Stimulated activated CD4-positive, alpha-beta T cell treated with anti-CD3 and anti-CD28 coated beads, TNF-alpha, amount 100 ng/mL, for 48 hours (primary cell): ENCODE measurements around the gene NUP62.
A peak's percentile ranks its signal among the peaks of the same experiment; 100 is the strongest.

Experiments
- DNase-seq, 3 donors: peaks; one replicate each; pipeline ENCODE4 v3.0.0-alpha.2; 2020; ENCODE audit warnings: low read depth in 3 of 3

Gene NUP62

DNA sequence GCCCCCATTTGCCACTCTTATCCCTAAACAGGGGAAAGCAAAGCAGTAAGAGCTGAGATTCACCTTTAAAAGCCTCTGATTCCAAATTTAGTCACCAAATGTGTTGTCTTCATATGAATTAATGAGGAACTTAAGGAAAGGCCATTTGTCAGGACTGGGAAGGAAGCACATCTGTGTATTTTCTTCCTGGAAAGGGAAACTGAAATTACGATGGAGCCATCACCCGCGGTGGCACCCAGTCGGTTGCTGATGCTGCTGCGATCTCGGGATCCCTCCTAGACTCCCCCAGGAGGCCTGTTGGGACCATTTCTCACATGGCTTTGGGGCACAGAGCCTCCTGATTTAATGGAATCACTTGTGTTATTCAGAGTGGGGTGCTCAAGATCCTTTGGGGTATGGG is 25.2 kb downstream of the NUP62 start:
- no peak for DNase-seq

GRCh38 chr19:49896863-49897621 is 32.3 kb downstream of the NUP62 start, which contains the start of gene IL4I1:
TSS of gene IL4I1 (minus strand) at chr19:49896887. CDS start at chr19:49896160, 727 bp downstream.
- DNase-seq, result peak in 2 of 3 donors; percentile 36 to 55

GRCh38 chr19:49895566-49896297 is 33.6 kb downstream of the NUP62 start:
- DNase-seq, result no peak

DNA sequence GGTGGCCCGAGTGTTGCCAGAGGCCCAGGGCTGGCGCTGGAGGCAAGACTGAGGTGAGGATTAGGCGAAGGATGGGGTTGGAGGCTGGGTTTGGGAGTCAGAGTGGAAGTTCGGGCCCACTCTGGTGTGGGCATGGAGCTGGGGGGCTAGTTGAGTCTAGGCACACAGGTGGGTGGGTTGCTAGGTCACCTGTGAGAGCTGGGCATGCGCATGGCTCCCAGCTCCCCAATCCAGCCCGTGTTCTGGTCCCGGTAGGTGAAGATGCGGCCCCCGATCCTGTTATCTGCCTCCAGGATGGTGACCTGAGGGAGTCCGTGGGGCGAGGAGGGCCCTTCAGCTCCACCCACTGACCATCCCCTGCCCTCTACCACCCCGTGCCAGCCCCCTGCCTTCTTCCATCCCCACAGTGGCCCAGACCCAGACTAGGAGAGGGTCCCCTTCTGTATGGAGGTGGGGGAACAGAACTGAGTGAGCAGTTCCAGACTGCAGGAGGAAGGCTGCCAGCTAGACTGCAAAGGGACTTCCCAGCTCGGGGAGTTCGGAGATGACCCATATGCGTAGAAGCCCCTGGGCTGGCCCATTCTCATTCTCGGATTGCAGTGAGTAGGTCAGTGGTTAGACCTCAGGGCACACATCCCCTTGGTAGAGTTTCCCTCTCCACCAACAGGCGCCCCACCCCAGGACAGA is 34.3 kb downstream of the NUP62 start:
- peak in 2 of 3 donors; percentile 25 to 29 for DNase-seq

DNA sequence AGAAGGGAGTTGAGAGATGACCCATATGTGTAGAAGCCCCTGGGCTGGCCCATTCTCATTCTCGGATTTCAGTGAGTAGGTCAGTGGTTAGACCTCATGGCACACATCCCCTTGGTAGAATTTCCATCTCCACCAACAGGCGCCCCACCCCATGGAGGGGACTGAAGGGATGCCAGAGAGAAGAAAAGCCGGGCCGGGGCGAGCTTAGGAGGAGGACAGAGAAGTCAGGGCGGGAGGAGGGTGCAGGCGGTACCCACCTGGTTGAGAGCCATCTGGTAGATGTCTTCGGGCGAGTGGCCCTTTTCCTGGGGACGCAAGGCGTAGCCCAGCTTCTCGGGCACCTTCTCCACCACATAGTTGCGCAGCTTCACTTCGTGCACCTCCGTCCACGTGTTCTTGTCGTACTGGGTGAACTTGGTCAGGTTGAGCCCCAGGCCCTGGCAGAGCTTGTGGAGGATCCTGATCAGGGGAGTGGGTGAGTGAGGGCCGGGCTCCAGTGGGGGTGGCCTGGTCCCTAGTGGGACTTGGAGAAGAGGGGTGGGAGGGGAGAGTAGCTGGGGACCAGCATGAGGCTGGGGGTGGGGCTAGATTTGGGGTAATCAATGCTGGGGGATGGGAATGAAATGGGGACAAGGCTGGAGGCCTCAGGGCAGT is 35.2 kb downstream of the NUP62 start:
- DNase-seq, result no peak

- no peak for DNase-seq
Measured at GRCh38 chr19:49892716-49893115, 36.6 kb downstream of the NUP62 start.

DNA sequence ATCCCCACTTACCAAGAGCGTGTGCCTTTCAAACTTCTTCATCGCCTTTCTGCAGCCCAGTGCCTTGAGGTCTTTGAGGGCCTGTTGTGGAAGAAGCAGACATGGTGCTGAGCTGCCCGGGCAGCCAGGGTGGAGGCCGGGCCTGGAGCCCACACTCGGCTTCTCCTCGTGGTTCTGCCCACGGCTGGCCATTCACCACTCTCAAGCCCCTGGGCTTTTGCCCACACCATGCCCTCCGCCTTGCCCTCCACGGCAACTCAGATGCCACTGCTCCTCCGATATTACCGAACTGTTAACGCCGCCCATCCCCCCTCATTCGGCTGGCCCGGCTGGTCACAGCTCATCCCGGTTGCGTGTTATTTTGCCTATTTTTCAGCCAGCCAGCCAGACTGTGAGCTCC is 37.9 kb downstream of the NUP62 start:
- no peak for DNase-seq

- DNase-seq, result peak; percentile 28 to 64 (median 50)
Measured at GRCh38 chr19:49890349-49891311, 38.7 kb downstream of the NUP62 start.

DNA sequence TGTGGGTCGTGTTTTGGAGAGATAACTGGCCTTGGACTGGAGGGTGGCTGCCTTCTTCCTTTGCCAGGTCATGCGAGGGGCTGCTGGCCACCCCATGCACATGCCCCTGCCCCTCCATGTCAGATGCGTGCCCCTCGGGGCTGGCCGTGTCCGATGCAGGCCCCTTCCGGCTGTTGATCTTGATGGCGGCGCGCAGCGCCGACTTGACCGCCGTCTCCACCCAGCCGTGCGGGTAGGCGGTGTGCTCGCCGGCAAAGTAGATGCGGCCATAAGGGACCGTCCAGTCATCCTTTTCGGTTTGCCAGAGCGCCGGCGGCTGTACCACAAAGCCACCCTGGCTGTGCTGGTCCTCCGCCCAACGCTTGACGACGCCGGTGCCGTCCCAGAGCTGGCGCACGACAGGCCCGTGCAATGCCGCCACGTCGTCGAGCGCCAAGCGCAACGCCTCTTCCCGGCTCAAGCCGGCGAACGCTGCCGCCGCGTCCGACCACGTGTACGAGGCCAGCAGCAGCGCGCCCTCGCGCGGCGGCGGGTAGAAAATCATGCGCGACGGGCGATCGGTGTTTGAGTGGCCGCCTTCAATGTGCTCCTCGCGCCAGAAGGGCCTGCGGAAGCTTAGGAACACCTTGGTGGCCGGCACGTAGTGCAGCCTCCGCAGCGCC is 39.5 kb downstream of the NUP62 start:
- DNase-seq, result peak; percentile 61 to 69 (median 62)

DNA sequence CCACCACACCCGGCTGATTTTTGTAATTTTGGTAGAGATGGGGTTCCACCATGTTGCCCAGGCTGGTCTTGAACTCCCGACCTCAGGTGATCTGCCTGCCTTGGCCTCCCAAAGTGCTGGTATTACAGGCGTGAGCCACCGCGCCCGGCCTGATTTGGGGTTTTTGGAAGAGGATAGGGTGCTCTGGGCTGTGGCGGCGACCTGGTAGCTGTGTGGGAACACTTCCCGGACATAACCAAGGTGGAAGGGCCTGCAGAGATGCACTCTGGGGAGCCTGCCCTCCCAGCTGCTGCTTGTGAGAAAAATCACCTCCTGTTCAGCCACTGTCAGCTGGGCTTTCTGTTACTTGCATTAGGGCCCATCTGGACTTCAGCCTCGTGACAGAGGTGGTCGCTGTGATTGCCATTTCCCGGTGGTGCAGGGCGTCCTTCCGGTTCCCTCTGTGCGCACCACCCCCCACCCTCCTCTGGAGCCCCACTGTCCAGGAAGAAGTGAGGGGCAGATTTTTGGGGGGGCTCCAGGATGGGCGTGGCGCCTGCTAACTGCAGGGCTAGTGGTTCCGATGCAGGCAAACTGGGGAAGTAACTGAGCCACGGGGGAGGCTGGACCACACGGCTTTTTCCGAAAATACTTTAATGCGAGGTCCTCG is 40.1 kb downstream of the NUP62 start:
- no peak for DNase-seq

- DNase-seq, result no peak
Measured at GRCh38 chr19:49888510-49888824, 40.8 kb downstream of the NUP62 start.

DNA sequence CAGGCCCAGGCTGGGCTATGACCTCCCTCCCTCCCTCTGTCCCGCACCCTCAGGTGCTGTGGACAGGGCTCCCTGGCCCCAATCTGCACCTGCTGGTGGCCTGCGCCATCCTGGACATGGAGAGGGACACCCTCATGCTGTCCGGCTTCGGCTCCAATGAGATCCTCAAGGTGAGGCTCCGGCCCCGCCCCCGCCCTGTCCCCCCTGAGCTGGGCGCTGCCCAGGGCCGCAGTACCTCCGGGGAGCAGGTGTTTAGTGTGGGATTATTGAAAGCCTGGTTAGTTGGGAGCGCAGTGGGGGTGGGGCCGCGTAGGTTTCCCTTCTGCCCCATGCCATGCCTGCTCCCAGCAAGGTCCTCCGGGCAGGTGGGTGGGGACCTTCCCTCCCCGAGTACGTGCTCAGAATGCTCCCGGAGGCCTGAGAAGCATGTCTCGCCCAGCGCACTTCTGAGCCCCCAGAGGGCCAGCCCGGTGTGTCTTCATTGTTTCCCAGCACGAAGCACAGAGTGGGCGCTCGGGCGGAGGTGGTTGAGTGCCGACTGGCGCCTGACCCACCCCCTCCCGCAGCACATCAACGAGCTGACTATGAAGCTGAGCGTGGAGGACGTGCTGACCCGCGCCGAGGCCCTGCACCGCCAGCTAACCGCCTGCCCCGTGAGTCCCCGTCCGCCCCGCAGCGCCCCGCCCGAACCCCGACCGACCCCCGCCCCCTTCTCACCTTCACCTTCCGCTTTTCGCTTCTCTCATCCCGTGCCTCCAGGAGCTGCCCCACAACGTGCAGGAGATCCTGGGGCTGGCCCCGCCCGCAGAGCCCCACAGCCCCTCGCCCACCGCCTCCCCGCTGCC is 41.4 kb downstream of the NUP62 start:
- DNase-seq, result no peak

GRCh38 chr19:49887037-49887664 is 42.2 kb downstream of the NUP62 start:
- no peak for DNase-seq

GRCh38 chr19:49884760-49885159 is 44.5 kb downstream of the NUP62 start:
- no peak for DNase-seq

GRCh38 chr19:49884109-49884508 is 45.2 kb downstream of the NUP62 start:
- DNase-seq, result no peak

GRCh38 chr19:49883094-49883493 is 46.2 kb downstream of the NUP62 start:
- DNase-seq, result no peak

DNA sequence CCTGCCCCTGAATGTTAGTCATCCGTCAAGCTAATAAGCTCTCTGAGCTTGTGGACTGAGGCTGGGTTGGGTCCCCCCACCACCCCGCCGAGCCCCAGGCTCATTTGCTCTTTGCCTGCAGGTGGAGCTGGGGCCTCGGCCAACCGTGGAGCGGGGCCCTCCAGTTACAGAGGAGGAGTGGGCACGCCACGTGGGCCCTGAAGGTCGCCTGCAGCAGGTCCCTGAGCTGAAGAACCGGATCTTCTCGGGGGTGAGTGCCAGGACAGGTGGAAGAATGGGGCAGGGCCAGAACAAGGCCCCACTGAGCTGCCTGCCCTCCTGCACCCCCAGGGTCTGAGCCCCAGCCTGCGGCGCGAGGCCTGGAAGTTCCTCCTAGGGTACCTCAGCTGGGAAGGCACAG is 46.7 kb downstream of the NUP62 start:
- DNase-seq, result no peak

DNA sequence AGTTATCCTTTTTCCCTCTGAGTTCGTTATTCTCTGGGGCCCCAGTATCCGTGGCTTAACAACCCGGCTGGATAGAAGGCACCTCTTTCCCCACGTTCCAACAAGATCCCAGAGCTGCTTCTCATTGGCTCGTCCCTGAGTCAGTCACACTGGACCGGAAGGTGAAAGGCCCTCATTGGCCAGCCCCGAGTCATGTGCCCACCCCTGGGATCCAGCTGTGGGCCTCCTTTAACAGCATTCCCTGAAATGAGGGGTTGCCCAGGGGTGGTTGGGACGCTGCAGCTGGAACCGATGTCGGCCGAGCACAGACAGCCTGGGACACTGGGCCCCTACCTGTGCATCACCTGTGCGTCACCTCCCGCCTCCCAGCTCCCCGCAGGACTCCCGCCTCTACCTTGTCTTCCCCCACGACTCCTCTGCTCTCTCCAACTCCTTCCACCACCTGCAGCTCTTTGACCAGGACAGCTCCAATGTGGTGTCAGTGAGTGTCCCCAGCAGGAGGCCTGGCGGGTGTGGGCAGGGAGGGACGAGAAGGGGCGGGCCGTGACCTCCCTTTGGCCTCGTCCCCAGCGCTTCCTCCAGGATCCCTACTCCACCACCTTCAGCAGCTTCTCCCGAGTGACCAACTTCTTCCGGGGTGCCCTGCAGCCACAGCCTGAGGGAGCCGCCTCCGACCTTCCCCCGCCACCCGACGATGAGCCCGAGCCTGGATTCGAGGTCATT is 47.5 kb downstream of the NUP62 start:
- DNase-seq, result no peak
